Endometrium (tissue), 2 donors: Measurements from ENCODE around the gene RAB24.

Experiments
- FAIRE-seq: peaks from 2 replicates; lab custom pipeline; 2012; peaks lifted over from hg19 to GRCh38; lab: Jason Lieb, UNC
- donor health status: control.
- donor health status: control.

The RAB24 gene

GRCh38 chr5:177333420-177334154, 30.1 kb upstream of the RAB24 start:
- FAIRE-seq, result no peak

GRCh38 chr5:177332896-177333260, 29.4 kb upstream of the RAB24 start:
- no peak for FAIRE-seq

- no peak for FAIRE-seq
Measured at GRCh38 chr5:177332031-177332895, 28.7 kb upstream of the RAB24 start.

- FAIRE-seq, result no peak
Measured at GRCh38 chr5:177330991-177331842, 27.7 kb upstream of the RAB24 start.

- FAIRE-seq, result no peak
Measured at GRCh38 chr5:177329883-177330282, 26.4 kb upstream of the RAB24 start.

- FAIRE-seq, result no peak
Measured at GRCh38 chr5:177328545-177329231, 25.2 kb upstream of the RAB24 start.

- FAIRE-seq, result no peak
Measured at GRCh38 chr5:177327539-177328522, 24.3 kb upstream of the RAB24 start.

GRCh38 chr5:177325868-177326381, 22.4 kb upstream of the RAB24 start:
- no peak for FAIRE-seq

- FAIRE-seq, result no peak
Measured at GRCh38 chr5:177320879-177321278, 17.4 kb upstream of the RAB24 start.

- FAIRE-seq, result no peak
Measured at GRCh38 chr5:177319913-177320588, 16.5 kb upstream of the RAB24 start.

GRCh38 chr5:177317959-177318377, 14.4 kb upstream of the RAB24 start:
- FAIRE-seq, result no peak

GRCh38 chr5:177316005-177316404, 12.5 kb upstream of the RAB24 start:
- no peak for FAIRE-seq

- no peak for FAIRE-seq
Measured at GRCh38 chr5:177315411-177315810, 11.9 kb upstream of the RAB24 start.

- no peak for FAIRE-seq
Measured at GRCh38 chr5:177314376-177315342, 11.1 kb upstream of the RAB24 start.

GRCh38 chr5:177313561-177314259, 10.2 kb upstream of the RAB24 start:
- no peak for FAIRE-seq

- FAIRE-seq, result no peak
Measured at GRCh38 chr5:177312649-177313181, 9.2 kb upstream of the RAB24 start.
